Esophagus mucosa (tissue), 1 donor: Measurements from ENCODE around the gene UNCX. TPM values are rescaled to one million over a fixed set of nuclear protein-coding genes. Genes with fewer than 3 reads are reported as not detected.
"Not testable (repeated sequence)": the region's sequence is repeated elsewhere in the genome, so short reads cannot be mapped to it uniquely, and the experiment has no call there.

ENCODE experiments used
- ATAC-seq: fragments of 200-7000 bp; cut with Tn5 transposase; one replicate; pipeline ENCODE4 v1.9.1; 2020
- total RNA-seq: library from RNA; stranded (reverse); gene quantifications from one replicate; pipeline ENCODE4 v1.2.4, GENCODE V29; 2023
- donor health status: DM: yes; HTN: yes; CAD: no.

Gene UNCX
- total RNA-seq = not detected

GRCh38 chr7:1232623-1233332, at the start of gene UNCX:
Gene UNCX (plus strand): TSS chr7:1232872. CDS start chr7:1233018, 146 bp downstream.
- ATAC-seq = no peak

- ATAC-seq = no peak
Observed at GRCh38 chr7:1187127-1187526, 45.5 kb upstream of the UNCX start.

- no peak for ATAC-seq
Observed at GRCh38 chr7:1188720-1189294, 43.9 kb upstream of the UNCX start.

- ATAC-seq = no peak
Observed at GRCh38 chr7:1189986-1190772, 42.5 kb upstream of the UNCX start.

- ATAC-seq = peak; percentile 38
Observed at GRCh38 chr7:1192171-1192676, 40.4 kb upstream of the UNCX start.

- ATAC-seq = peak; percentile 83
Observed at GRCh38 chr7:1193593-1194424, 38.9 kb upstream of the UNCX start.

- ATAC-seq = not testable (repeated sequence)
Observed at GRCh38 chr7:1196441-1196840, 36.2 kb upstream of the UNCX start.

GRCh38 chr7:1196950-1197349, 35.7 kb upstream of the UNCX start:
- no peak for ATAC-seq

GRCh38 chr7:1197997-1198625, 34.6 kb upstream of the UNCX start:
- no peak for ATAC-seq

- no peak for ATAC-seq
Observed at GRCh38 chr7:1200045-1200444, 32.6 kb upstream of the UNCX start.

- no peak for ATAC-seq
Observed at GRCh38 chr7:1201916-1202315, 30.8 kb upstream of the UNCX start.

GRCh38 chr7:1202914-1203313, 29.8 kb upstream of the UNCX start:
- ATAC-seq = not testable (repeated sequence)

GRCh38 chr7:1204460-1205140, 28.1 kb upstream of the UNCX start:
- ATAC-seq = no peak

GRCh38 chr7:1205742-1206141, 26.9 kb upstream of the UNCX start:
- not testable (repeated sequence) for ATAC-seq

GRCh38 chr7:1209097-1209496, 23.6 kb upstream of the UNCX start:
- ATAC-seq = no peak

- ATAC-seq = no peak
Observed at GRCh38 chr7:1210321-1210978, 22.2 kb upstream of the UNCX start.

GRCh38 chr7:1210979-1211608, 21.6 kb upstream of the UNCX start:
- no peak for ATAC-seq

GRCh38 chr7:1211611-1212010, 21.1 kb upstream of the UNCX start:
- ATAC-seq = no peak

- ATAC-seq = not testable (repeated sequence)
Observed at GRCh38 chr7:1212025-1212424, 20.6 kb upstream of the UNCX start.

GRCh38 chr7:1214516-1214915, 18.2 kb upstream of the UNCX start:
- ATAC-seq = no peak
